ENCODE data around the gene RNF220. TPM values are rescaled to one million over a fixed set of nuclear protein-coding genes. Genes with fewer than 3 reads are reported as not detected.
A peak's percentile ranks its signal among the peaks of the same experiment; 100 is the strongest.

Gene RNF220
- total RNA-seq, 2 donors from 2014 or later = 53.3 to 62.0 TPM

DNA sequence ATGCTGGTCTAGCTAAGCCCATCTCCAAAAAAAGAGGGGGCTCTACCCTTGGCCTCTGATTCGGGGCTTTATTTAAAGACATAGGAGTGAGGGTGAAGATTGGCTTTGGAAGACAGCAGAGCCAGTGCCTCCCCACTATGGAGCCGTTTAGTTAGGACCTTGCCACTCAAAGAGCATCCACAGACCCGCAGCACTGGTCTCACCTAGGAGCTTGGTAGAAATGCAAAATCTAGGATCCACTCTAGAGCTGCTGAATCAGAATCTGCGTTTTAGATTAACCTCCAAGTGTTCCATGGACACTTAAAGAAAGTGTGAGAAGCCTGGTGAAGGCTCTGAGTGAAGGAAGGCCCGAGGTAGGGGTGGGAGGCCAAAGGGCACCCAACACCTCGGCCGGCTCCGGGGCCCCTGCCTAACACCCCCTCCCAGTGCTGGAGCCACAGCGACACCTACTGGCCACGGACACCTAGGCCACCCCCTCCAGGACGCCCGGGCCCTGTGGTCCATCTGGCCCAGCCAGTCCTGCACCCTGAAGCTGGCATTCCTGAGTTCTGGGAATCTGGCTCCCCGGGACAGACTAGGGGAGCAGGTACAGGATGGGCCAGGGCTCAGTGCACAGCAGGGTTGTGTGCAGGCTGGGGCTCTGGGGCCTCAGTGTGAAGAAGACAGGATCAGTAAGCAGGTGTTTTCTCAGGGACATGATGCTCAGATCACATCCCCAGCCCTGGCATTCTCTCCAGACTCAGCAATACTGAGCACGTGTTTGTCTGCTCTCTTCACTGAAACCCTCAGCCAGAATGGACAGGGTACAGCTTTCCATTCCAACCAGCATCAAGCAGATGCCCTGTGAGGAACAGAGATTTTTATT lies 190.0 kb downstream of the RNF220 start:
- intact Hi-C loops (cut with DNase I) = loop anchor here (2.0 to 5.0 kb wide), 2 partner anchors 216 to 378 kb away; no protein-coding TSS in a partner anchor
- Histone ChIP-seq H3K9me3 (no peaks in the 10 kb centered on the region), H3K4me3 (no peak overlapping the region), H3K27me3 (peaks cover under 1% of the 10 kb centered on the region), H3K9ac (ENCODE audit: low read depth in 2 of 2, low read length in 2 of 2) (no peak overlapping the region), H3K36me3 (no peaks in the 10 kb centered on the region), H3K4me1 (no peaks in the 10 kb centered on the region), H3K27ac (no peak overlapping the region)
- TF ChIP-seq CTCF (IDR thresholded peaks at IDR 0.05) = peak; percentile 99
- DNase-seq = peak; percentile 85

- no peak overlapping the region for H3K9ac ChIP-seq (ENCODE audit: low read depth in 2 of 2, low read length in 2 of 2)
- no peak for TF ChIP-seq CTCF (IDR thresholded peaks at IDR 0.05)
- no peak overlapping the region for H3K4me3 ChIP-seq
- H3K4me1 ChIP-seq = no peaks in the 10 kb centered on the region
- H3K27me3 ChIP-seq = no peaks in the 10 kb centered on the region
- DNase-seq = no peak
- H3K27ac ChIP-seq = no peak overlapping the region
- H3K9me3 ChIP-seq = no peaks in the 10 kb centered on the region
- no peaks in the 10 kb centered on the region for H3K36me3 ChIP-seq
- intact Hi-C loops (cut with DNase I) = loop anchor here (5.0 kb wide), 1 partner anchor 379 kb away; no protein-coding TSS in a partner anchor
Measured at GRCh38 chr1:44596511-44596910, 191.5 kb downstream of the RNF220 start.

- Histone ChIP-seq H3K9me3 (no peaks in the 10 kb centered on the region), H3K9ac (ENCODE audit: low read depth in 2 of 2, low read length in 2 of 2) (no peak overlapping the region), H3K27me3 (no peaks in the 10 kb centered on the region), H3K4me3 (no peak overlapping the region), H3K27ac (no peak overlapping the region), H3K36me3 (no peaks in the 10 kb centered on the region), H3K4me1 (no peaks in the 10 kb centered on the region)
- intact Hi-C loops (cut with DNase I) = loop anchor here (5.0 kb wide), 1 partner anchor 381 kb away; no protein-coding TSS in a partner anchor
- TF ChIP-seq CTCF (IDR thresholded peaks at IDR 0.05) = no peak
- no peak for DNase-seq
Measured at GRCh38 chr1:44598167-44598566, 193.1 kb downstream of the RNF220 start.

GRCh38 chr1:44602634-44603628 lies 197.9 kb downstream of the RNF220 start:
- H3K9me3 ChIP-seq = no peaks in the 10 kb centered on the region
- H3K36me3 ChIP-seq = no peaks in the 10 kb centered on the region
- no peak overlapping the region for H3K9ac ChIP-seq (ENCODE audit: low read depth in 2 of 2, low read length in 2 of 2)
- TF ChIP-seq CTCF (IDR thresholded peaks at IDR 0.05) = no peak
- H3K27ac ChIP-seq = no peak overlapping the region
- intact Hi-C loops (cut with DNase I) = no loop called here
- H3K4me3 ChIP-seq = no peak overlapping the region
- H3K4me1 ChIP-seq = peaks cover 3% of the 10 kb centered on the region
- DNase-seq = no peak
- H3K27me3 ChIP-seq = no peaks in the 10 kb centered on the region

DNA sequence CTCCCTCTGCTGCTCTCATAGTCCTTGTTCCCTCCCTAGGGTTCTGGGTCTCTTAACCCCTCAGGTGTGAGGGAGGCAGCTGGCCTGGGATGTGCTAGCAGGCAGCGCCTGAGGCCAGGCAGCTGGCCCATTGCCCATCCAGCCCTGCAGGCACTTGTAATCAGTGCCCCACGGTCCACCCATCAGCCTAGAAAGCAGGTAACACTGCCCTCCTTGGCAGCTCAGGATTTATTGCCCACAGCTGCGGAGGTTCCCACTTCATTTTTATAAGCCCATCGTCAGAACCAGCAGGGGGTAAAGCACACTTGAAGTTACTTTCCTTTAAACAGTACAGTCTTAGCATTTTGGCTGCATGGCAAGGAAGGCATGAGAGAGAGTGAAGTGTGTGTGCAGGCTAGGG lies 198.7 kb downstream of the RNF220 start:
- DNase-seq = peak; percentile 37
- no peaks in the 10 kb centered on the region for H3K36me3 ChIP-seq
- H3K4me3 ChIP-seq = no peak overlapping the region
- H3K27me3 ChIP-seq = no peaks in the 10 kb centered on the region
- no peak for TF ChIP-seq CTCF (IDR thresholded peaks at IDR 0.05)
- H3K9me3 ChIP-seq = no peaks in the 10 kb centered on the region
- H3K4me1 ChIP-seq = peaks cover 3% of the 10 kb centered on the region
- intact Hi-C loops (cut with DNase I) = no loop called here
- H3K9ac ChIP-seq (ENCODE audit: low read depth in 2 of 2, low read length in 2 of 2) = no peak overlapping the region
- no peak overlapping the region for H3K27ac ChIP-seq

Measured in colonic mucosa (tissue), 4 donors.